Measurements from ENCODE around the gene SCART1. TPM values are rescaled to one million over a fixed set of nuclear protein-coding genes. Genes with fewer than 3 reads are reported as not detected.

The SCART1 gene
- total RNA-seq, 4 donors from 2014 or later, result 0.11 to 1.4 (median 0.71) TPM

GRCh38 chr10:133445751-133446708, 7.7 kb upstream of the SCART1 start:
- intact Hi-C loops (cut with DNase I; ENCODE audit: low total_unique reads) (no loop called here), in situ Hi-C loops (cut with MboI; ENCODE audit: low sequenced_read_pairs in 4 of 4) (no loop called here)
- Histone ChIP-seq H3K4me1 (no peaks in the 10 kb centered on the region), H3K4me3 (no peak overlapping the region), H3K27me3 (no peaks in the 10 kb centered on the region), H3K36me3 (peaks cover 0 to 3% of the 10 kb centered on the region in 2 donors), H3K9me3 (peaks cover 0 to 15% (median 0%) of the 10 kb centered on the region in 3 donors), H3K27ac (no peak overlapping the region)
- DNase-seq, result peak in 1 of 2 donors; percentile 5
- no peak for ATAC-seq
- TF ChIP-seq CTCF (IDR thresholded peaks at IDR 0.05 in 4 of 5, conservative IDR thresholded peaks at IDR 0.05 in 1 of 5) (no peak), POLR2A (IDR thresholded peaks at IDR 0.05) (no peak)

- H3K27ac ChIP-seq, result no peak overlapping the region
- DNase-seq (no peak), ATAC-seq (no peak)
- H3K4me3 ChIP-seq, result no peak overlapping the region
- no peaks in the 10 kb centered on the region for H3K27me3 ChIP-seq
- no peaks in the 10 kb centered on the region for H3K4me1 ChIP-seq
- in situ Hi-C loops (cut with MboI; ENCODE audit: low sequenced_read_pairs in 4 of 4) (no loop called here), intact Hi-C loops (cut with DNase I; ENCODE audit: low total_unique reads) (no loop called here)
- TF ChIP-seq CTCF (IDR thresholded peaks at IDR 0.05 in 4 of 5, conservative IDR thresholded peaks at IDR 0.05 in 1 of 5) (no peak), POLR2A (IDR thresholded peaks at IDR 0.05) (no peak)
- peaks cover 0 to 3% of the 10 kb centered on the region in 2 donors for H3K36me3 ChIP-seq
- peaks cover 0 to 15% (median 0%) of the 10 kb centered on the region in 3 donors for H3K9me3 ChIP-seq
Measured at GRCh38 chr10:133446979-133447378, 6.8 kb upstream of the SCART1 start.

- in situ Hi-C loops (cut with MboI; ENCODE audit: low sequenced_read_pairs in 4 of 4) (no loop called here), intact Hi-C loops (cut with DNase I; ENCODE audit: low total_unique reads) (no loop called here)
- no peak overlapping the region for H3K4me3 ChIP-seq
- TF ChIP-seq POLR2A (IDR thresholded peaks at IDR 0.05) (no peak), CTCF (IDR thresholded peaks at IDR 0.05 in 4 of 5, conservative IDR thresholded peaks at IDR 0.05 in 1 of 5) (no peak)
- no peaks in the 10 kb centered on the region for H3K4me1 ChIP-seq
- peaks cover 0 to 15% (median 0%) of the 10 kb centered on the region in 3 donors for H3K9me3 ChIP-seq
- H3K36me3 ChIP-seq, result peaks cover 0 to 3% of the 10 kb centered on the region in 2 donors
- no peaks in the 10 kb centered on the region for H3K27me3 ChIP-seq
- H3K27ac ChIP-seq, result no peak overlapping the region
- DNase-seq (no peak), ATAC-seq (no peak)
Measured at GRCh38 chr10:133448120-133448519, 5.6 kb upstream of the SCART1 start.

GRCh38 chr10:133451346-133451745, 2.4 kb upstream of the SCART1 start:
- intact Hi-C loops (cut with DNase I; ENCODE audit: low total_unique reads), result no loop called here
- ATAC-seq (no peak), DNase-seq (no peak)
- Histone ChIP-seq H3K27me3 (no peaks in the 10 kb centered on the region), H3K36me3 (peaks cover 0 to 3% of the 10 kb centered on the region in 2 donors), H3K27ac (no peak overlapping the region), H3K4me3 (no peak overlapping the region), H3K4me1 (no peaks in the 10 kb centered on the region), H3K9me3 (peaks cover 0 to 15% (median 0%) of the 10 kb centered on the region in 3 donors)
- no peak for TF ChIP-seq CTCF (IDR thresholded peaks at IDR 0.05 in 4 of 5, conservative IDR thresholded peaks at IDR 0.05 in 1 of 5)
- no peak for TF ChIP-seq POLR2A (IDR thresholded peaks at IDR 0.05)
- in situ Hi-C loops (cut with MboI; ENCODE audit: low sequenced_read_pairs in 4 of 4), result no loop called here

Measured in gastrocnemius medialis (tissue), 4 donors.